ENCODE data around the gene CYSRT1.
"Not testable (repeated sequence)": the region's sequence is repeated elsewhere in the genome, so short reads cannot be mapped to it uniquely, and the experiment has no call there.

CYSRT1 gene

GRCh38 chr9:137240318-137240840 lies 15.4 kb downstream of the CYSRT1 start:
- peak; percentile 83 for DNase-seq (ENCODE audit: low spot score)
- TF ChIP-seq CTCF (IDR thresholded peaks at IDR 0.05; ENCODE audit: extremely low read depth, missing control alignments) = peak; percentile 21

GRCh38 chr9:137240841-137241489 lies 16.0 kb downstream of the CYSRT1 start, which contains the start of gene TUBB4B:
Gene TUBB4B, plus strand, starts transcription at chr9:137241287. Its CDS starts 74 bp downstream, at chr9:137241361.
- peak; percentile 100 for DNase-seq (ENCODE audit: low spot score)
- no peak for TF ChIP-seq CTCF (IDR thresholded peaks at IDR 0.05; ENCODE audit: extremely low read depth, missing control alignments)

GRCh38 chr9:137241490-137242268 lies 16.7 kb downstream of the CYSRT1 start:
- no peak for TF ChIP-seq CTCF (IDR thresholded peaks at IDR 0.05; ENCODE audit: extremely low read depth, missing control alignments)
- peak; percentile 79 for DNase-seq (ENCODE audit: low spot score)

- TF ChIP-seq CTCF (IDR thresholded peaks at IDR 0.05; ENCODE audit: extremely low read depth, missing control alignments) = no peak
- DNase-seq (ENCODE audit: low spot score) = no peak
These were observed 17.6 kb downstream of the CYSRT1 start for GRCh38 chr9:137242269-137243203.

- not testable (repeated sequence) for DNase-seq (ENCODE audit: low spot score)
These were observed 18.3 kb downstream of the CYSRT1 start for GRCh38 chr9:137243266-137243625.

GRCh38 chr9:137243626-137244485 lies 18.9 kb downstream of the CYSRT1 start:
- no peak for TF ChIP-seq CTCF (IDR thresholded peaks at IDR 0.05; ENCODE audit: extremely low read depth, missing control alignments)
- no peak for DNase-seq (ENCODE audit: low spot score)

Measured in GM20000 (cell line).